ENCODE results near the gene CMA1.
A peak's percentile ranks its signal among the peaks of the same experiment; 100 is the strongest.
"Not testable (repeated sequence)": the region's sequence is repeated elsewhere in the genome, so short reads cannot be mapped to it uniquely, and the experiment has no call there.

Gene CMA1

DNA sequence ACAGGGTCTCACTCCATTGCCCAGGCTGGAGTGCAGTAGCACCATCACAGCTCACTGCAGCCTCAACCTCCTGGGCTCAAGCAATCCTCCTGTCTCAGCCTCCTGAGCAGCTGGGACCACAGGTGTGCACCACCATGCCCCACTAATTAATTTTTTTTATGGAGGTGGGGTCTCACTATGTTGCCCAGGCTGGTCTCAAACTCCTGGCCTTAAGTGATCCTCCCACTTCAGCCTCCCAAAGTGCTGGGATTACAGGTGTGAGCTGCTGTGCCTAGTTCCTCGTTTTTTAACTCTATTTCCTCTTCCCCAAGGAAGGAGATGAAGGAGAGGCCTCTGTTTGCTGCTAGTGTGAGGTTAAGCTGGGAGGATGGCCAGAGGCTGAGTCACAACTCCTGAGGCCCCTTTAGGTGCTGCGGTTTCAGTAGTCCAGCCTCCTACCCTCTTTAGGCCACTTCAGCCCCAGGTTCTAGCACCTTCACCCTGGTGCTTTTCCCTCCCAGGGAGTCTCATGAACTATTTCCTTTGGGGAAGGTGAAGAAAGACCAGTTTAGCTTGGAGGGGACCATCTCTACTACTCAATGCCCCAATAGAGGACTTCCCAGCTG is 25.3 kb downstream of the CMA1 start:
- ATAC-seq, H3K27me3 Mint-ChIP-seq, H3K36me3 Mint-ChIP-seq, H3K4me3 Mint-ChIP-seq, H3K9me3 Mint-ChIP-seq: not testable (repeated sequence)
- Mint-ChIP-seq H3K27ac (peak overlapping the region; percentile 42), H3K4me1 (peaks cover 21% of the 10 kb centered on the region)

DNA sequence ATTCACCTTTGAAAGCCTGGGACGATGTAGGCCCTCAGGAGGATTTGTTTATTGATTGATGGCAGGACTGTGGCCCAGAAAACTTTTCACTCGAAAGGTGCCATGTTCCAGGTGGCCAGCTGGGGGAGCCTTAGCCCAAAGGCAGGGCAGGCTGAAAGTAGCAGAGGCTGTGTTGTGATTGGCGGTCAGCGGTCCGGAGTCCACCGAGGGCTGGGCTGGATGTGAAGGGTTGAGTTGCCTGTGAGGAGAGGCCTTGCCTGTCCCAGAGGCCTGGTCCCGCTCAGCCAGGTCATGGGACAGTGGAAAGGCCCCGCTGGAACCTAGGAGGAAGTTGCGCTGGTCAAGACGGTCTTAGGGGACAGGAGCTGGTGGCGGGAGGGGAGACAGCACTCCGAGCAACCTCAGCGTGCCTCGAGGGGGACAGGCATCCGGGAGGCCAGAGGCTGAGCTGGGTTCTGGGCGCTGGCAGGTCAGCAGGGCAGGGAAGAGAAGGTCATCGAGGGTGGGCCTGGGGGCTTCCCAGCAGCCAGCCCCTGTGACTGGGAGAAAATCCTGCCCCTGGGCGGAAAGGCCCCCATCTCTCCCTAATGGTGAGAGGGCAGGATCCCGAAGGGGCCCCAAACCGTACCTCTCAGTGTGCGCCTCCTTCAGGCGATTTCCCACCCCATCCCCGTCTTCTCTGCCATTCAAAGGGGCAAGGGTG is 26.3 kb downstream of the CMA1 start:
- Mint-ChIP-seq H3K4me1 (peaks cover 21% of the 10 kb centered on the region), H3K9me3 (no peaks in the 10 kb centered on the region), H3K27me3 (no peaks in the 10 kb centered on the region), H3K4me3 (peak overlapping the region; percentile 68), H3K36me3 (no peaks in the 10 kb centered on the region), H3K27ac (peak overlapping the region; percentile 71)
- peak; percentile 89 for ATAC-seq

DNA sequence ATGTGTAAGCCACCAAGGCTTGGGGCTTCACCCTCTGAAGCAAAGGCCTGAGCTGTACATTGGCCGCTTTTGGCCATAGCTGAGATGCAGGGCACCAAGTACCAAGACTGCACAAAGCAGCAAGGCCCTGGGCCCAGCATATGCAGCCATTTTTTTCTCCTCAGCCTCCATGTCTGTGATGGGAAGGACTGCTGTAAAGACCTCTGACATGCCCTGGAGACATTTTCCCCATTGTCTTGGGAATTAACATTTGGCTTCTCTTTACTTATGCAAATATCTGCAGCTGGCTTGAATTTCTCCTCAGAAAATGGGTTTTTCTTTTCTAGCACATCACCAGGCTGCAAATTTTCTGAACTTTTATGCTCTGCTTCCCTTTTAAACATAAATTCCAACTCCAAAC is 28.1 kb downstream of the CMA1 start:
- not testable (repeated sequence) for ATAC-seq, H3K36me3 Mint-ChIP-seq, H3K9me3 Mint-ChIP-seq, H3K27ac Mint-ChIP-seq, H3K27me3 Mint-ChIP-seq, H3K4me3 Mint-ChIP-seq
- H3K4me1 Mint-ChIP-seq = peaks cover 21% of the 10 kb centered on the region

DNA sequence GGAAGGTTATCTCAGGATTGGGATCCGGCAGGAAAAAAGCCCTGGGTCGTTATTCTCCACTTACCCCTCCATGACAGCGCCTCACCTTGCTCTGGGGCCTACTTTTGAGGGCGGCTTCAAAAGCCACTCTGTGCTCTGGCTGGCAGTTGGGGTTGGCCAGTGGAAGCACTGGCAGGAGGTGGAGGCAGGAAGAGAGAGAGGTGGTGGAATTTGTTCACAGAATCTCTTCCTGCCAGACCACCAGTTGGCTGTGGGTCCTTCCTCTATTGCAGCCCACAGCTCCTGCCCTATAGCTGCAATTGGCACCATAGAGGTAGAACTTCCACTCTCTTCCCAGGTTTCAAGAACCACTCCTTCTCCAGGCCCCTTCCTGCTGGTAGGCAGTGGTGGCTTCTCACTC is 32.8 kb downstream of the CMA1 start:
- peaks cover 21% of the 10 kb centered on the region for H3K36me3 Mint-ChIP-seq
- ATAC-seq = no peak
- H3K4me1 Mint-ChIP-seq = no peaks in the 10 kb centered on the region
- H3K4me3 Mint-ChIP-seq = no peak overlapping the region
- no peak overlapping the region for H3K27ac Mint-ChIP-seq
- no peaks in the 10 kb centered on the region for H3K9me3 Mint-ChIP-seq
- H3K27me3 Mint-ChIP-seq = no peaks in the 10 kb centered on the region

DNA sequence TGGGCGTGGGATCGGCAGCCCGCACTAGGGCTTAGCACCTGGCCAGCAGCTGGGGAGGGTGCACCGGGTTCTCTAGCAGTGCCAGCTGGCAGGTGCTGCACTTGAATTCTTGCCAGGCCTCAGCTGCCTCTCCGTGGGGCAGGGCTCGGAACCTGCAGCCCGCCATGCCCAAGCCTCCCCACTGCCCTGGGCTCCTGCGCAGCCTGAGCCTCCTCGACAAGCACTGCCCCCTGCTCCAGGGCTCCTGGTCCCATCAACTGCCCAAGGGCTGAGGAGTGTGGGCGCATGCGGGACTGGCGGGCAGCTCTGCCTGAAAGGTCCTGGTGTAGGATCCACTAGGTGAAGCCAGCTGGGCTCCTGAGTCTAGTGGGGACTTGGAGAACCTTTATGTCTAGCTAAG is 34.9 kb downstream of the CMA1 start:
- Mint-ChIP-seq H3K4me3 (no peak overlapping the region), H3K27me3 (no peaks in the 10 kb centered on the region), H3K27ac (no peak overlapping the region), H3K4me1 (no peaks in the 10 kb centered on the region), H3K36me3 (peaks cover 24% of the 10 kb centered on the region), H3K9me3 (no peaks in the 10 kb centered on the region)
- no peak for ATAC-seq

- H3K4me1 Mint-ChIP-seq, H3K27me3 Mint-ChIP-seq, H3K27ac Mint-ChIP-seq, H3K9me3 Mint-ChIP-seq, H3K4me3 Mint-ChIP-seq, ATAC-seq: not testable (repeated sequence)
- peaks cover 49% of the 10 kb centered on the region for H3K36me3 Mint-ChIP-seq
Observed at GRCh38 chr14:24470450-24470849, 37.6 kb downstream of the CMA1 start.

- no peak for ATAC-seq
- Mint-ChIP-seq H3K27me3 (no peaks in the 10 kb centered on the region), H3K36me3 (peaks cover 30% of the 10 kb centered on the region), H3K9me3 (no peaks in the 10 kb centered on the region), H3K4me3 (no peak overlapping the region), H3K4me1 (peaks cover 19% of the 10 kb centered on the region), H3K27ac (no peak overlapping the region)
Observed at GRCh38 chr14:24465805-24466204, 42.3 kb downstream of the CMA1 start.

DNA sequence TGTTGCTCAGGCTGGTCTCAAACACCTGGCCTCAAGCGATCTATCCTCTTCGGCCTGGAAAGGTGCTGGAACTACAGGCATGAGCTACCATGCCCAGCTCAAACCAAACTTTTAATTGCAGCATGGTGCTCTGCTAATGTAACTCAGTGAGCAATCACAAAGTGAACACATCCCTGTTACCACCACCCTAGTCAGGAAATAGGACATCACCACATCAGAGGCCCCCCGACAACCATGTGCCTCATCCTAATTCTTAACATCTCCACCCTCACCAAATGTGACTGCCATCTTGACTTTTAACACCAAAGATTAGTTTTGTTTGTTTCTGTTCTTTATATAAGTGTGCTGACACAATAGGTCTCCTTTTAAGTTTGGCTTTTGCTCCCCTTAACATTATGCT is 42.7 kb downstream of the CMA1 start:
- H3K36me3 Mint-ChIP-seq = peaks cover 30% of the 10 kb centered on the region
- no peaks in the 10 kb centered on the region for H3K9me3 Mint-ChIP-seq
- H3K4me1 Mint-ChIP-seq = peaks cover 19% of the 10 kb centered on the region
- H3K27ac Mint-ChIP-seq = no peak overlapping the region
- no peaks in the 10 kb centered on the region for H3K27me3 Mint-ChIP-seq
- ATAC-seq = no peak
- no peak overlapping the region for H3K4me3 Mint-ChIP-seq

DNA sequence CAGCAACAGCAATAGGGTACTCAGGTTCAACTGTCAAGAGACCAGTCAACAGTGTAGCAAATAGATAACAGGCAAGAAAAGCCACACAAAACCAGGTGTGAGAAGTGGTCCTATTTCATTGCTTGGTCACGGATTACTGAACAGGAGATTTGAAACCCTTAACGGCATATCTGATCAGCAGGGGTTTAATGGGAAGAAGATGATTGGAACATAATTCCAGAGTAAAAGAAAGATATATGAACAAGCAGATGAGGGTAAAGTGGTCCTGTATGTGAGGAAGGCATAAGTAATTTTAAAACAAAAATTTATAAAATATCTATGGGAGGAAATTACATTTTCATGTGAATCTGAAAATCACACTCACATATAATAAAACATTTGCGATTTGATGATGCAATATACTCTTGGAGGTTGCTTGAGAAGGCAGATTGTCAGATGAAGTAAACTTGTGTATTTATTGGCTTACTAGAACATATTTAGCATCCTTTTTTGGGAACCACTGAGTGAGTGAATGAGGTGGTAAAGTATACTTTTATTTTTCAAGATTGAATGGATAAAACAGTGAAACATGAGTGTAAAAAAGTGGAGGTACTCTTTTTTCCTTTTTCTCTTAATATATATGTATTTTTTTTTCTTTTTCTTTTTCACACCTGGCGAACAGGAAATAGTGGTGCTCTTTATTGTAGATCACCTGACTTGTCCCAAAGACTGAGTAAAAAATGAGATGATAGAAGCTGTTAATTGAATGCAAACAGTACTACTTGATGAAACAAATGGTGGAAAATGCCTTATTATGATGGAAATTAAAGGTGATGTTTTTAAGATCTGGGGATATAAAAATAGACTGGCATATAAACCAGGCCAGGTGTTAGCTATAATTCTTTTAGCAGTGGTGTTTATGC is 43.9 kb downstream of the CMA1 start:
- no peak for ATAC-seq
- peaks cover 35% of the 10 kb centered on the region for H3K36me3 Mint-ChIP-seq
- H3K27ac Mint-ChIP-seq = no peak overlapping the region
- H3K9me3 Mint-ChIP-seq = no peaks in the 10 kb centered on the region
- H3K4me3 Mint-ChIP-seq = no peak overlapping the region
- H3K27me3 Mint-ChIP-seq = no peaks in the 10 kb centered on the region
- peaks cover 19% of the 10 kb centered on the region for H3K4me1 Mint-ChIP-seq

GRCh38 chr14:24463017-24463883 is 44.8 kb downstream of the CMA1 start:
- H3K9me3 Mint-ChIP-seq = no peaks in the 10 kb centered on the region
- peaks cover 19% of the 10 kb centered on the region for H3K4me1 Mint-ChIP-seq
- no peak overlapping the region for H3K27ac Mint-ChIP-seq
- H3K36me3 Mint-ChIP-seq = peaks cover 34% of the 10 kb centered on the region
- no peak overlapping the region for H3K4me3 Mint-ChIP-seq
- no peaks in the 10 kb centered on the region for H3K27me3 Mint-ChIP-seq
- ATAC-seq = peak; percentile 50

DNA sequence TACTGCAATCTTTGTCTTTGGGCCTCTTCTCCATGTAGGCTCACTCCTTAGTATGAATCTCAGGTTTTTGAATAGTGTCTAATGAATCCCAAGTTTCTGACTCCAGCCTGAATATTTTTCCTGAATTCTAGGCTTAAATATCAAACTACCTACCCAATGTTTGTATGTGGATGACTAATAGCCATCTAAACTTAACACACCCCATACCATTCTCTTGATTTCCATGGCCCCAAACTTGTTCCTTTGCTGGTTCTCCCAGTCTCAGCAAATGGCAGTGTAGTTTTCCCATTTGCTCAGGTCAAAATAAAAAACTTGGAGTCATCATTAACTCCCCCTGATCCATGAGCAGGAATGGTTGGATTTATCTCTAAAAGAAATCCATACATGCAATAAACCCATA is 46.7 kb downstream of the CMA1 start:
- H3K9me3 Mint-ChIP-seq = no peaks in the 10 kb centered on the region
- H3K27me3 Mint-ChIP-seq = no peaks in the 10 kb centered on the region
- H3K36me3 Mint-ChIP-seq = peaks cover 20% of the 10 kb centered on the region
- H3K4me3 Mint-ChIP-seq = no peak overlapping the region
- H3K27ac Mint-ChIP-seq = no peak overlapping the region
- no peak for ATAC-seq
- H3K4me1 Mint-ChIP-seq = peaks cover 19% of the 10 kb centered on the region

- H3K27ac Mint-ChIP-seq = no peak overlapping the region
- no peaks in the 10 kb centered on the region for H3K9me3 Mint-ChIP-seq
- peaks cover 14% of the 10 kb centered on the region for H3K4me1 Mint-ChIP-seq
- ATAC-seq = no peak
- no peak overlapping the region for H3K4me3 Mint-ChIP-seq
- no peaks in the 10 kb centered on the region for H3K27me3 Mint-ChIP-seq
- H3K36me3 Mint-ChIP-seq = peaks cover 19% of the 10 kb centered on the region
Observed at GRCh38 chr14:24459331-24459730, 48.7 kb downstream of the CMA1 start.

DNA sequence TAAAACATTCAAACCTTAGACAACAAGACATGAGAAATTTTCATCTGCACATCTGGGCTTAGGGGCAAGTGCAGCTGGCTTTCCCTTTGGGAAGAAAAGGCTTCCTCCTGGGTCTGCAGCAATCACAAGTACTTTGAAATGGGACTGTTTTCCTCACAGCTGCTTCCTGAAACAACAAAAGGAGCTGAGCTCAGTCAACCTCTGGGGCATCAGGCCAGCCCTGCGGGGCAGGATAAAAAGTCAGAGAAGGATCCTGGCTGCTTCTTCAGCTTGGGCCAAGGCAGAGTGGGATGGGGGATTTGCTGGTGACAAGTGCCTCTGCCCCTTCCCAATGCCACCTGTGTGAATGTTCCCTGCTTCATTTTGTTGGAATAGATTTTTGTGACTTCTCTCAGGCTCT is 49.3 kb downstream of the CMA1 start:
- H3K4me3 Mint-ChIP-seq = no peak overlapping the region
- no peaks in the 10 kb centered on the region for H3K27me3 Mint-ChIP-seq
- no peak for ATAC-seq
- peaks cover 25% of the 10 kb centered on the region for H3K36me3 Mint-ChIP-seq
- no peaks in the 10 kb centered on the region for H3K9me3 Mint-ChIP-seq
- peaks cover 8% of the 10 kb centered on the region for H3K4me1 Mint-ChIP-seq
- no peak overlapping the region for H3K27ac Mint-ChIP-seq

DNA sequence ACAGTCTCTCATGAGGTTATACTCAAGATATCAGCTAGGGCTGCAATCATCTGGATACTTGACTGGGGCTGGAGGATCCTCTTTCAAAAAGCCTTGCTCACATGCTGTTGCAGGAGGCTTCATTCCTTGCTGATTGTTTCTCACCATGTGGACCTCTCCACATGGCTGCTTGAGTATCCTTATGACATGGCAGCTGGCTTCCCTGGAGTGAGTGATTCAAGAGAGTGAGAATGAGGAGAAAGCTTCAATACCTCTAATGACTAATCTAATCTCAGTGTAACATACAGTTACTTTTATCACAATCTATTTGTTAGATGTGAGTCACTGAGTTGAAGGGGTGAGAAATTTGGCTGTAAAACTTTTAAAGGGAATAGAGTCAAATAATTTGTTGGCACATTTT is 51.1 kb downstream of the CMA1 start:
- ATAC-seq = no peak
- peaks cover 4% of the 10 kb centered on the region for H3K9me3 Mint-ChIP-seq
- no peak overlapping the region for H3K4me3 Mint-ChIP-seq
- H3K4me1 Mint-ChIP-seq = no peaks in the 10 kb centered on the region
- H3K36me3 Mint-ChIP-seq = peaks cover 39% of the 10 kb centered on the region
- no peak overlapping the region for H3K27ac Mint-ChIP-seq
- no peaks in the 10 kb centered on the region for H3K27me3 Mint-ChIP-seq

All from stimulated activated memory B cell treated with anti-CD40 and anti-IgM and Interleukin-4, amounts not matched to agents 10 μg/mL and 1 μg/mL and 100 μg/mL, for 72 hours (primary cell).